GM12878 (cell line): ENCODE results near the gene AMPH.

Experiments used
- CTCF ChIP-seq, 3 experiments: IDR thresholded peaks in 2 of 3; conservative IDR thresholded peaks in 1 of 3; 2 replicates each; pipeline ENCODE4 v1.5.1; 2011; ENCODE audit warnings: low read depth in 3 of 3, low read length in 3 of 3, mild to moderate bottlenecking in 3 of 3, control low read depth in 2 of 3, moderate library complexity in 2 of 3, inconsistent platforms in 1 of 3, mixed read lengths in 1 of 3; ENCODE audit not compliant: control insufficient read depth in 2 of 3, insufficient read depth in 1 of 3; ENCODE audit errors: extremely low read depth in 1 of 3
- EZH2 ChIP-seq: IDR thresholded peaks from 2 replicates; pipeline ENCODE4 v1.6.1; 2012; ENCODE audit warnings: low read depth, mild to moderate bottlenecking, control low read depth, inconsistent platforms, low read length, borderline replicate concordance; ENCODE audit not compliant: control insufficient read depth
- JUND ChIP-seq: IDR thresholded peaks from 2 replicates; pipeline ENCODE4 v1.6.1; 2012; ENCODE audit warnings: low read depth, mild to moderate bottlenecking, low read length, improper control_type of control experiment, moderate library complexity
- PBX3 ChIP-seq: IDR thresholded peaks from 2 replicates; pipeline ENCODE4 v1.6.1; 2011; ENCODE audit warnings: mild to moderate bottlenecking, low read depth, low read length, moderate library complexity; ENCODE audit not compliant: insufficient replicate concordance

DNA sequence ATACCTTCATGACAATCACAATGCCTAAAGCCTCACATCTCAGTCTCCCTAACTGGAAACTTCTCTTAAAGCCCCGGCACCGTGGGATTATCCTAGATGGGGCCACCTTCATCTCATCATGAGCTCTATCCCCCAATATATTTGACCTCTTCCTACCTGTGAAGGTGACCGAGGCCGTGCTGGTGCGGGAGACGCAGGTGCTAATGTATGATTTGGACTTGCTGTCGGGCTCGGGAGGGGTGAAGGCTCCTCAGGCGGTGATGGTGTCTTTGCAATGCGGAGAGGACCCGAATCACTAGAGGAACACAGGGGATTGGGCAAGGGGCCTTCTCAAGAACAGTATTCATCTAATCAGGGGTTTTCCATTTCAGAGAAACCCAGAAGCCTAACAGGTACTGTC is 168.4 kb downstream of the AMPH start:
- no peak for TF ChIP-seq JUND
- no peak for TF ChIP-seq PBX3
- TF ChIP-seq CTCF (IDR thresholded peaks at IDR 0.05 in 2 of 3, conservative IDR thresholded peaks at IDR 0.05 in 1 of 3; ENCODE audit: control insufficient read depth in 2 of 3, extremely low read depth in 1 of 3, insufficient read depth in 1 of 3, low read depth in 3 of 3, low read length in 3 of 3) = no peak
- no peak for TF ChIP-seq EZH2
